Measurements from ENCODE around the gene SHTN1.

DNA sequence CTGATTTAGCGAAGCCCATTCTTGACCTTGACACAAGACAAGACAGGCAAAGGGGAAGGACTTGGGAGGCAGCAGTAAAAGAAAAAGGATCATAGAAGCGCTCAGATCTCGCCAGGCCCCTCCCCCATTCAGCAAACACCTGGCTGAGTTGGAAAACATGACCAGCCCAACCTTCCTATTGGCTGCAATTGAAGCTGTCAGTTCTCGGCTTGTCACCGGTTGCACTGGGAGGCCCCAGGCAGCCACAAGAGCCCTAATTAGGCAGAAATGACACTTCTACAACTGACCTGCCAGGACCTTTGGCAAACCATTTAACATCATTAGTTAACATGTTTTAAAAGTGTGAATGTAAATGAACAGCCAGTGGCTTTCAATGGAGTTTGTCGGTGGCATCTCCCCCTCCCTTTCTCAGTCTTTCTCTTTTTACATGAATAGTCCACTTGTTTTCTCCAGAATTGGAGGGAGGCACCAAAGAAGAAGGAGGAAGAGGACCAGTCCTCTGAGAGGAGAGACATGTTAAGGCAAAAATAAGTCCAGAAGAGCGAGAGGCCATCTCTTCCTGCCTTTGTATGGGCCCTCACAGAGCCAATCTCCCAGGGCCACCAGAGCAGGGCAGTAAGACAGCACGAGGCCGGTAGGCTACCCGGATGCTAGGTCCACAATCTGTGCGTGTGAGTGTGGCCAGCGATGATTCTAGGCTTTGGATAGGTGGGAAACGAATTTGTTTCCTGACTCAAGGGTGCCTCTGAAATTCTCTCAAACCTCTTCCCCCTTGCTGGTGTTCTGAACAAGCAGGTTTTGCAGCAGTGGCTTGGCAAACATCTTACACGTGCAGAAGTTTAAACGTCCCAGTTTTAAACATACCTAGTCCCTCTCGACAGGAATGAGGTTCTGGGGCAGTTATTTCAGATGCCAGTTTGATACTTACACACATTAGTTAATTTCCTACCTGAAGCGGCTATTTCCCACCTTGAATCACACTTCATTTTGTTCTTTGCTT, 170.7 kb downstream of the SHTN1 start:
- TF ChIP-seq POLR2A (IDR thresholded peaks at IDR 0.05), result no peak
- TF ChIP-seq, protein P1, sequence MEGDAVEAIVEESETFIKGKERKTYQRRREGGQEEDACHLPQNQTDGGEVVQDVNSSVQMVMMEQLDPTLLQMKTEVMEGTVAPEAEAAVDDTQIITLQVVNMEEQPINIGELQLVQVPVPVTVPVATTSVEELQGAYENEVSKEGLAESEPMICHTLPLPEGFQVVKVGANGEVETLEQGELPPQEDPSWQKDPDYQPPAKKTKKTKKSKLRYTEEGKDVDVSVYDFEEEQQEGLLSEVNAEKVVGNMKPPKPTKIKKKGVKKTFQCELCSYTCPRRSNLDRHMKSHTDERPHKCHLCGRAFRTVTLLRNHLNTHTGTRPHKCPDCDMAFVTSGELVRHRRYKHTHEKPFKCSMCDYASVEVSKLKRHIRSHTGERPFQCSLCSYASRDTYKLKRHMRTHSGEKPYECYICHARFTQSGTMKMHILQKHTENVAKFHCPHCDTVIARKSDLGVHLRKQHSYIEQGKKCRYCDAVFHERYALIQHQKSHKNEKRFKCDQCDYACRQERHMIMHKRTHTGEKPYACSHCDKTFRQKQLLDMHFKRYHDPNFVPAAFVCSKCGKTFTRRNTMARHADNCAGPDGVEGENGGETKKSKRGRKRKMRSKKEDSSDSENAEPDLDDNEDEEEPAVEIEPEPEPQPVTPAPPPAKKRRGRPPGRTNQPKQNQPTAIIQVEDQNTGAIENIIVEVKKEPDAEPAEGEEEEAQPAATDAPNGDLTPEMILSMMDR (IDR thresholded peaks at IDR 0.05), result no peak
